GM23338 (cell line): Measurements from ENCODE around the gene CDH12. TPM values are rescaled to one million over a fixed set of nuclear protein-coding genes. Genes with fewer than 3 reads are reported as not detected.

Experiments
- ATAC-seq: fragments of 200-7000 bp; cut with Tn5 transposase; 3 replicates; pipeline ENCODE4 v1.9.1; 2020
- DNase-seq: peaks from one replicate; pipeline ENCODE4 v3.0.0-alpha.2; 2015; ENCODE audit warnings: low spot score
- H2AFZ ChIP-seq: fragments of 200-600 bp; sonication (generic); 2 replicates; pipeline ENCODE4 v1.8.0; 2016; ENCODE audit warnings: antibody characterized with exemption, mild to moderate bottlenecking, moderate library complexity
- H3F3A ChIP-seq: fragments of 200-600 bp; sonication (generic); replicated peaks from 2 replicates; pipeline ENCODE4 v1.8.0; 2017; ENCODE audit warnings: antibody characterized with exemption, mixed run types, low read depth
- H3K27ac ChIP-seq: fragments of 200-600 bp; sonication (generic); 2 replicates; pipeline ENCODE4 v1.6.1; 2016; ENCODE audit warnings: low read depth
- H3K27me3 ChIP-seq: fragments of 200-600 bp; sonication (generic); 2 replicates; pipeline ENCODE4 v1.8.0; 2016; ENCODE audit warnings: mild to moderate bottlenecking, mixed run types, moderate library complexity; ENCODE audit not compliant: insufficient read depth
- H3K36me3 ChIP-seq: fragments of 200-600 bp; sonication (generic); 2 replicates; pipeline ENCODE4 v1.8.0; 2016; ENCODE audit warnings: mild to moderate bottlenecking; ENCODE audit not compliant: insufficient read depth
- H3K4me1 ChIP-seq: fragments of 200-600 bp; sonication (generic); 2 replicates; pipeline ENCODE4 v1.8.0; 2016; ENCODE audit warnings: mild to moderate bottlenecking, moderate library complexity; ENCODE audit not compliant: insufficient read depth
- H3K4me2 ChIP-seq: fragments of 200-600 bp; sonication (generic); 2 replicates; pipeline ENCODE4 v1.7.1; 2017; ENCODE audit warnings: mixed run types
- H3K4me3 ChIP-seq: fragments of 200-600 bp; sonication (generic); 2 replicates; pipeline ENCODE4 v1.6.1; 2016; ENCODE audit warnings: mixed run types
- H3K79me2 ChIP-seq: fragments of 200-600 bp; sonication (generic); replicated peaks from 2 replicates; pipeline ENCODE4 v1.8.0; 2017; ENCODE audit warnings: mild to moderate bottlenecking; ENCODE audit not compliant: insufficient read depth
- H3K9me2 ChIP-seq: fragments of 200-600 bp; sonication (generic); 2 replicates; pipeline ENCODE4 v1.8.0; 2017; ENCODE audit not compliant: insufficient read depth
- H4K20me1 ChIP-seq: fragments of 200-600 bp; sonication (generic); replicated peaks from 2 replicates; pipeline ENCODE4 v1.8.0; 2017; ENCODE audit warnings: mild to moderate bottlenecking; ENCODE audit not compliant: insufficient read depth
- H3K27ac Mint-ChIP-seq: 2 replicates; pipeline ENCODE4 v1.8.0; 2020; ENCODE audit warnings: inconsistent platforms, mild to moderate bottlenecking, moderate library complexity, mixed read lengths
- H3K27me3 Mint-ChIP-seq: 3 replicates; pipeline ENCODE4 v1.8.0; 2022; ENCODE audit warnings: low read depth, mild to moderate bottlenecking, moderate library complexity, mixed read lengths, inconsistent platforms; ENCODE audit not compliant: insufficient read depth, poor library complexity
- H3K36me3 Mint-ChIP-seq: 3 replicates; pipeline ENCODE4 v1.8.0; 2021; ENCODE audit warnings: low read depth, mild to moderate bottlenecking, inconsistent platforms, moderate library complexity, mixed read lengths
- H3K4me1 Mint-ChIP-seq: 3 replicates; pipeline ENCODE4 v1.8.0; 2020; ENCODE audit warnings: mild to moderate bottlenecking, inconsistent platforms, mixed read lengths
- H3K4me3 Mint-ChIP-seq: 3 replicates; pipeline ENCODE4 v1.8.0; 2021; ENCODE audit warnings: moderate library complexity, mild to moderate bottlenecking, inconsistent platforms, mixed read lengths
- H3K9me3 Mint-ChIP-seq: 3 replicates; pipeline ENCODE4 v1.8.0; 2020; ENCODE audit warnings: moderate library complexity, mild to moderate bottlenecking, inconsistent platforms, mixed read lengths
- EZH2 ChIP-seq: fragments of 200-600 bp; sonication (generic); IDR thresholded peaks from one replicate; pipeline ENCODE4 v1.8.0; 2017; ENCODE audit warnings: antibody characterized with exemption, mild to moderate bottlenecking, low read depth; ENCODE audit not compliant: unreplicated experiment
- REST ChIP-seq: IDR thresholded peaks from one replicate; pipeline ENCODE4 v1.6.1; 2018; ENCODE audit warnings: antibody characterized with exemption; ENCODE audit not compliant: unreplicated experiment
- ZNF462 ChIP-seq: fragments of 250-450 bp; sonication (Bioruptor Pico); IDR thresholded peaks from 2 replicates; pipeline ENCODE4 v1.5.0; 2020; ENCODE audit warnings: mild to moderate bottlenecking, moderate library complexity
- polyA plus RNA-seq: library from polyadenylated mRNA; unstranded; fragments of >200 nt; fragmentation: Nextera tagmentation; extraction: Ambion mirVana; gene quantifications from 2 replicates; pipeline ENCODE4 v1.2.1, GENCODE V29; 2016
- total RNA-seq: library from RNA; depleted of rRNA; stranded (reverse); fragments of >200 nt; shearing (Covaris generic); gene quantifications from 2 replicates; pipeline ENCODE4 v1.2.3, GENCODE V29; 2014

The CDH12 gene
- total and polyA plus RNA-seq, 2 experiments from 2014 or later, result not detected

GRCh38 chr5:22058620-22059019 lies 794.5 kb downstream of the CDH12 start:
- H3K36me3 Mint-ChIP-seq, result no peaks in the 10 kb centered on the region
- H3K27me3 Mint-ChIP-seq, result no peaks in the 10 kb centered on the region
- H3K4me3 ChIP-seq, result no peak overlapping the region
- no peak for TF ChIP-seq ZNF462
- no peaks in the 10 kb centered on the region for H3K9me2 ChIP-seq
- no peaks in the 10 kb centered on the region for H4K20me1 ChIP-seq
- H3K79me2 ChIP-seq, result no peaks in the 10 kb centered on the region
- no peak overlapping the region for H2AFZ ChIP-seq
- H3K9me3 Mint-ChIP-seq, result no peaks in the 10 kb centered on the region
- H3K27ac ChIP-seq, result no peak overlapping the region
- no peaks in the 10 kb centered on the region for H3K27me3 ChIP-seq
- DNase-seq, result no peak
- no peak overlapping the region for H3K27ac Mint-ChIP-seq
- no peak overlapping the region for H3K4me3 Mint-ChIP-seq
- peaks cover 9% of the 10 kb centered on the region for H3K4me1 ChIP-seq
- no peak for ATAC-seq
- no peaks in the 10 kb centered on the region for H3K36me3 ChIP-seq
- no peaks in the 10 kb centered on the region for H3F3A ChIP-seq
- H3K4me1 Mint-ChIP-seq, result peaks cover 8% of the 10 kb centered on the region
- H3K4me2 ChIP-seq, result no peak overlapping the region

GRCh38 chr5:22057012-22057411 lies 796.1 kb downstream of the CDH12 start:
- H3K9me3 Mint-ChIP-seq, result no peaks in the 10 kb centered on the region
- no peak overlapping the region for H3K27ac ChIP-seq
- ATAC-seq (no peak), DNase-seq (no peak)
- H3K36me3 Mint-ChIP-seq, result no peaks in the 10 kb centered on the region
- H3K27me3 ChIP-seq, result no peaks in the 10 kb centered on the region
- no peak overlapping the region for H3K4me3 Mint-ChIP-seq
- H3K27ac Mint-ChIP-seq, result no peak overlapping the region
- no peaks in the 10 kb centered on the region for H3F3A ChIP-seq
- TF ChIP-seq EZH2 (no peak), REST (no peak)
- H3K79me2 ChIP-seq, result no peaks in the 10 kb centered on the region
- no peaks in the 10 kb centered on the region for H4K20me1 ChIP-seq
- H2AFZ ChIP-seq, result no peak overlapping the region
- no peaks in the 10 kb centered on the region for H3K27me3 Mint-ChIP-seq
- H3K4me1 ChIP-seq, result peaks cover 11% of the 10 kb centered on the region
- H3K36me3 ChIP-seq, result no peaks in the 10 kb centered on the region
- H3K4me1 Mint-ChIP-seq, result peaks cover 15% of the 10 kb centered on the region
- H3K4me3 ChIP-seq, result no peak overlapping the region
- H3K9me2 ChIP-seq, result no peaks in the 10 kb centered on the region
- no peak overlapping the region for H3K4me2 ChIP-seq
